K562 (cell line): ENCODE results near the gene ZBTB42. TPM values are rescaled to one million over a fixed set of nuclear protein-coding genes. Genes with fewer than 3 reads are reported as not detected.

Source experiments
- ATAC-seq: fragments of 200-7000 bp; cut with Tn5 transposase; 3 replicates; pipeline ENCODE4 v1.9.1; 2020; ENCODE audit warnings: moderate library complexity
- BruUV-seq: library from RNA; stranded (reverse); fragments of 400-500 nt; replicated peaks from 2 replicates; lab custom pipeline; 2021; lab: Mats Ljungman, UMichigan
- CTCF ChIA-PET: fragments of 300-600 bp; formaldehyde crosslinking; extraction: SDS; loops from one replicate; lab custom pipeline; 2021; ENCODE audit warnings: low intra/inter-chr PET ratio; lab: Yijun Ruan, JAX
- POLR2A ChIA-PET: fragments of 300-600, 350-650 bp; sonication (Branson Sonifier 250); formaldehyde crosslinking; extraction: SDS; loops from one replicate; lab custom pipeline; 2021; ENCODE audit warnings: antibody characterized with exemption, inconsistent platforms; lab: Yijun Ruan, JAX
- DNase-seq, 4 experiments: peaks; one replicate each; pipeline versions ENCODE4 v3.0.0 to v3.0.0-alpha.2; 2011 to 2018; ENCODE audit warnings: low spot score in 3 of 4, mixed read lengths in 3 of 4; ENCODE audit errors: extremely low read depth in 1 of 4
- FAIRE-seq: peaks from 2 replicates; lab custom pipeline; 2011; peaks lifted over from hg19 to GRCh38; lab: Jason Lieb, UNC
- H2AFZ ChIP-seq: 2 replicates; pipeline ENCODE4 v1.6.0; 2011; ENCODE audit warnings: low read depth, low read length, control low read depth, inconsistent platforms
- H3K27ac ChIP-seq: fragments of 200-600 bp; 3 replicates; pipeline ENCODE4 v1.8.0; 2011; ENCODE audit warnings: low read depth, mild to moderate bottlenecking, control low read depth, inconsistent platforms, low read length, moderate library complexity, mixed read lengths; ENCODE audit errors: extremely low read depth
- H3K27me3 ChIP-seq, 2 experiments: fragments of 300-600 bp in 1 of 2; 2 replicates in 1 of 2; 3 replicates in 1 of 2; pipeline versions ENCODE4 v1.6.0 to v1.8.0; 2011; ENCODE audit warnings: inconsistent platforms in 2 of 2, low read length in 2 of 2, mild to moderate bottlenecking in 1 of 2, mixed read lengths in 1 of 2, moderate library complexity in 1 of 2; ENCODE audit not compliant: control insufficient read depth in 2 of 2, insufficient read depth in 2 of 2
- H3K36me3 ChIP-seq: fragments of 300-600 bp; 3 replicates; pipeline ENCODE4 v1.8.0; 2011; ENCODE audit warnings: mild to moderate bottlenecking, low read length, inconsistent platforms; ENCODE audit not compliant: control insufficient read depth, insufficient read depth
- H3K4me1 ChIP-seq, 2 experiments: fragments of 200-600 bp in 1 of 2; replicated peaks in 1 of 2; 2 replicates in 1 of 2; 3 replicates in 1 of 2; pipeline versions ENCODE4 v1.5.1 to v1.8.0; 2011; ENCODE audit warnings: inconsistent platforms in 2 of 2, low read length in 2 of 2, mild to moderate bottlenecking in 1 of 2, mixed read lengths in 1 of 2, moderate library complexity in 1 of 2; ENCODE audit not compliant: control insufficient read depth in 2 of 2, insufficient read depth in 2 of 2
- H3K4me2 ChIP-seq: 2 replicates; pipeline ENCODE4 v1.6.1; 2011; ENCODE audit warnings: low read length, control low read depth, inconsistent platforms, mixed read lengths; ENCODE audit not compliant: insufficient read depth
- H3K4me3 ChIP-seq: fragments of 200-600 bp; sonication (generic), shearing (Covaris generic); 2 replicates; pipeline ENCODE4 v1.5.1; 2016; ENCODE audit warnings: control low read depth, inconsistent platforms
- H3K79me2 ChIP-seq: fragments of 200-600 bp; 3 replicates; pipeline ENCODE4 v1.8.0; 2011; ENCODE audit warnings: low read length, inconsistent platforms; ENCODE audit not compliant: control insufficient read depth, insufficient read depth
- H3K9ac ChIP-seq, 2 experiments: 2 replicates each; pipeline versions ENCODE4 v1.6.0 to v1.6.1; 2011; ENCODE audit warnings: low read depth in 2 of 2, low read length in 2 of 2, control low read depth in 1 of 2, inconsistent platforms in 1 of 2, mild to moderate bottlenecking in 1 of 2, mixed read lengths in 1 of 2; ENCODE audit not compliant: insufficient read depth in 1 of 2
- H3K9me1 ChIP-seq: one replicate; pipeline ENCODE4 v1.6.0; 2011; ENCODE audit warnings: inconsistent platforms, mild to moderate bottlenecking, low read length, moderate library complexity; ENCODE audit not compliant: control insufficient read depth, insufficient read depth
- H3K9me3 ChIP-seq: replicated peaks from 2 replicates; pipeline ENCODE4 v1.5.1; 2011; ENCODE audit warnings: low read depth, low read length, inconsistent platforms; ENCODE audit not compliant: control insufficient read depth, insufficient read depth
- H4K20me1 ChIP-seq: replicated peaks from 2 replicates; pipeline ENCODE4 v1.6.1; 2011; ENCODE audit warnings: low read length, inconsistent platforms, mixed read lengths; ENCODE audit not compliant: control insufficient read depth, insufficient read depth
- FUS ChIP-seq: fragments of 200-400 bp; formaldehyde crosslinking; optimal IDR thresholded peaks from 2 replicates; pipeline ENCODE3; 2017; ENCODE audit warnings: low read depth, low read length
- HDAC8 ChIP-seq: fragments of 450-650 bp; IDR thresholded peaks from 2 replicates; pipeline ENCODE4 v1.6.1; 2016; ENCODE audit warnings: mild to moderate bottlenecking, missing genetic modification characterization, moderate library complexity, missing compliant biosample characterization
- KAT8 ChIP-seq: fragments of 450-650 bp; IDR thresholded peaks from 2 replicates; pipeline ENCODE4 v1.6.1; 2016; ENCODE audit warnings: low read depth, mild to moderate bottlenecking
- NCOA2 ChIP-seq, 2 experiments: fragments of 450-650 bp; IDR thresholded peaks; 2 replicates each; pipeline ENCODE4 v1.6.1; 2018; ENCODE audit warnings: mild to moderate bottlenecking in 2 of 2, moderate library complexity in 1 of 2; ENCODE audit not compliant: partially characterized antibody in 2 of 2
- RBBP5 ChIP-seq: fragments of 200-600 bp; sonication (generic); IDR thresholded peaks from 2 replicates; pipeline ENCODE4 v1.6.1; 2012; ENCODE audit warnings: borderline replicate concordance, mild to moderate bottlenecking, low read length, control low read depth, inconsistent platforms; ENCODE audit not compliant: insufficient read depth, poor library complexity, severe bottlenecking
- SMARCE1 ChIP-seq: fragments of 450-650 bp; IDR thresholded peaks from 2 replicates; pipeline ENCODE4 v1.7.1; 2016; ENCODE audit warnings: mild to moderate bottlenecking
- ZFP1 ChIP-seq: fragments of 450-650 bp; formaldehyde crosslinking; IDR thresholded peaks from 2 replicates; pipeline ENCODE4 v1.4.0; 2020; ENCODE audit warnings: mild to moderate bottlenecking, mixed read lengths
- ZNF133 ChIP-seq: fragments of 250-450 bp; sonication (Bioruptor Pico); IDR thresholded peaks from 2 replicates; pipeline ENCODE4 v1.4.0; 2020; ENCODE audit warnings: mild to moderate bottlenecking
- WGBS: fragments of 100-300 bp; shearing (Covaris generic); methylation state at CpG from one replicate; pipeline ENCODE4 v1.1.6; 2016; ENCODE audit warnings: low coverage, mixed read lengths; ENCODE audit not compliant: insufficient coverage; ENCODE audit errors: missing lambda C conversion rate; 5-methylcytosine and 5-hydroxymethylcytosine counted together
- in situ Hi-C: fragments of 300-500 bp; cut with MboI; formaldehyde crosslinking; loops from 4 replicates; pipeline ENCODE4 v1.15.0; 2018; ENCODE audit warnings: inconsistent platforms, mixed read lengths
- intact Hi-C: fragments of 100-400 bp; cut with micrococcal nuclease; formaldehyde crosslinking; loops from 2 replicates; pipeline ENCODE4 v1.14.2; 2022
- polyA plus RNA-seq, 8 experiments: library from polyadenylated mRNA; depleted of rRNA in 4 of 8; stranded (reverse) in 5 of 8; unstranded in 3 of 8; fragments of >200 nt; fragmentation: Nextera tagmentation in 2 of 8; fragmentation: Illumina TruSeq in 1 of 8; extraction: Ambion mirVana in 2 of 8; extraction: Trizol in 1 of 8; gene quantifications; 2 replicates each; pipeline versions ENCODE4 v1.2.1 to v1.2.3, GENCODE V29; 2011 to 2014; ENCODE audit warnings: inconsistent platforms in 1 of 8, missing spikeins in 1 of 8
- total RNA-seq, 7 experiments: library from RNA; depleted of rRNA in 6 of 7; stranded (reverse); fragments of >200 nt in 6 of 7; fragmentation: Illumina TruSeq in 2 of 7; extraction: Trizol in 2 of 7; gene quantifications; 2 replicates each; pipeline versions ENCODE4 v1.2.1 to v1.2.3, GENCODE V29; 2011 to 2021; ENCODE audit warnings: low replicate concordance in 1 of 7
- TF ChIP-seq, protein P1 (sequence below): fragments of 450-650 bp; formaldehyde crosslinking; IDR thresholded peaks from 2 replicates; pipeline ENCODE4 v1.4.0; 2020; ENCODE audit warnings: mild to moderate bottlenecking
- TF ChIP-seq, protein P2 (sequence below): sonication (generic); formaldehyde crosslinking; IDR thresholded peaks from 2 replicates; pipeline ENCODE4 v1.8.0; 2022; ENCODE audit warnings: mild to moderate bottlenecking, missing genetic modification reagents, borderline replicate concordance
- TF ChIP-seq, protein P3 (sequence below), 2 experiments: IDR thresholded peaks; 2 replicates each; pipeline ENCODE4 v1.6.1; 2011; ENCODE audit warnings: borderline replicate concordance in 1 of 2, control low read depth in 1 of 2, low read depth in 1 of 2, low read length in 1 of 2, mild to moderate bottlenecking in 1 of 2, mixed read lengths in 1 of 2, moderate library complexity in 1 of 2; ENCODE audit not compliant: insufficient read depth in 1 of 2, insufficient read length in 1 of 2, poor library complexity in 1 of 2, severe bottlenecking in 1 of 2; ENCODE audit errors: extremely low read depth in 1 of 2
- TF ChIP-seq, protein P4 (sequence below): fragments of 250-450 bp; sonication (Bioruptor Pico); IDR thresholded peaks from 2 replicates; pipeline ENCODE4 v1.5.0; 2021; ENCODE audit warnings: mild to moderate bottlenecking, moderate library complexity

ZBTB42 gene
- total and polyA plus RNA-seq, 9 of the 15 experiments (the other 6 are each of a cell fraction or from before 2014, with no cell fraction given) = 0.03 to 8.5 (median 2.4) TPM

DNA sequence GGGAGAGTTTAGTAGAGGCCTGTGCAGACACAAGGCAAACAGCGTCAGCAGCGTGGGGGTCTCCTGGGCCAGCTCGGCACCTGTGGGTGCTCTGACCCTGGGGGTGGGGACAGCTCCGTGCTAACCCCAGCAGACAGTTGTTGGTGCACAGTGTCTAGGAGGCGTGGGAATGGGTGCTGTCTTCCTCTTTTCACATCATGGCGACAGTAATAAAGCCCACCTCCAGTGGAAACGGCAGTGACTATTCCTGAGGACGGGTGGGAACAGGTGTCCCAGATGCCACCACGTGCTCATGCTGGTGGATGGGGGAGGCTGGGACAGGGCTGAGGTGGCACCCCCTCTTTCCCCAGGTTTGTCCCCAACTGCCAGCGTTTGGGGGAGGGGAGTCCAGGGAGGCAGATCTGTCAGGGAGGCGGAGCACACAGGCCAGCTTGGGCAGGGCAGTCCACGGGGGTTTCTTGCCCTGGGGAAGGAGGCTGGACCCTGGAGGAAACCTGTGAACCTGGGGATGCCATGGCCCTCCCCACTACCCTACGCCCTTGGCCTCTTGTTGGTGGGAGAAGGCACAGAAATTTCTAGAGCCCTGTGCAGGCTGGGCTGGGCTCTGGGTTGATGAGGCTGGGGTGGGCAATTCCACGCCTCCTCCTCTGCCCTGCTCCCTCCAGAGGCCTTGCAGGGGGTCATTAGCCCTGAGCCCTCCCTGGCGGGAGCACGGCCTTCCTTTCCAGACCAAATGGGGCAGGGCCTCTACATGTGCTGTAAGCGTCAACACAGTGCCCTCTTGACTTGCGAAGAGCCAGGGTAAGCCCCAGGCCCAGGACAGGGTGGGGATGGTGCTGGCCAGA lies 3.8 kb downstream of the ZBTB42 start:
- BruUV-seq = no TSS peak
- H3K4me3 ChIP-seq = no peak overlapping the region
- H2AFZ ChIP-seq = peak overlapping the region; percentile 58; the same call in 1 of the 2 replicates
- DNase-seq = no peak
- H3K79me2 ChIP-seq = peaks cover 28% of the 10 kb centered on the region
- peak overlapping the region; percentile 35 to 85; a peak in 3 of 4 replicates for H3K9ac ChIP-seq
- POLR2A ChIA-PET = interaction anchor here (0.5 to 1.0 kb wide), 3 partner anchors 9 to 782 kb away, joined by 3 read pairs; no protein-coding TSS in a partner anchor
- in situ Hi-C loops = no loop called here
- no peaks in the 10 kb centered on the region for H3K9me3 ChIP-seq
- H3K27me3 ChIP-seq = no peaks in the 10 kb centered on the region
- 16% methylated on average over 9 of the region's 18 CpGs for WGBS
- H3K4me2 ChIP-seq = peak overlapping the region; percentile 63
- intact Hi-C loops = no loop called here
- no peak for FAIRE-seq
- peak overlapping the region; percentile 73 for H3K27ac ChIP-seq
- peaks cover 6% of the 10 kb centered on the region; the same call in 1 of the 3 replicates for H3K36me3 ChIP-seq
- CTCF ChIA-PET = no interaction called here
- ATAC-seq = peak; percentile 2; the same call in 2 of the 3 replicates
- no peaks in the 10 kb centered on the region for H3K9me1 ChIP-seq
- H3K4me1 ChIP-seq = peaks cover 36 to 69% of the 10 kb centered on the region in 2 experiments
- no peaks in the 10 kb centered on the region for H4K20me1 ChIP-seq
- TF ChIP-seq, protein P1, sequence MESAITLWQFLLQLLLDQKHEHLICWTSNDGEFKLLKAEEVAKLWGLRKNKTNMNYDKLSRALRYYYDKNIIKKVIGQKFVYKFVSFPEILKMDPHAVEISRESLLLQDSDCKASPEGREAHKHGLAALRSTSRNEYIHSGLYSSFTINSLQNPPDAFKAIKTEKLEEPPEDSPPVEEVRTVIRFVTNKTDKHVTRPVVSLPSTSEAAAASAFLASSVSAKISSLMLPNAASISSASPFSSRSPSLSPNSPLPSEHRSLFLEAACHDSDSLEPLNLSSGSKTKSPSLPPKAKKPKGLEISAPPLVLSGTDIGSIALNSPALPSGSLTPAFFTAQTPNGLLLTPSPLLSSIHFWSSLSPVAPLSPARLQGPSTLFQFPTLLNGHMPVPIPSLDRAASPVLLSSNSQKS (CRISPR knock-in tag) = no peak
- TF ChIP-seq KAT8 (no peak), HDAC8 (tag) (no peak), SMARCE1 (no peak), RBBP5 (peak; percentile 8), ZNF133 (CRISPR knock-in tag) (no peak), ZFP1 (no peak), NCOA2 (IDR thresholded peaks at IDR 0.05; ENCODE audit: partially characterized antibody in 2 of 2) (no peak), FUS (no peak)
- TF ChIP-seq, protein P2, sequence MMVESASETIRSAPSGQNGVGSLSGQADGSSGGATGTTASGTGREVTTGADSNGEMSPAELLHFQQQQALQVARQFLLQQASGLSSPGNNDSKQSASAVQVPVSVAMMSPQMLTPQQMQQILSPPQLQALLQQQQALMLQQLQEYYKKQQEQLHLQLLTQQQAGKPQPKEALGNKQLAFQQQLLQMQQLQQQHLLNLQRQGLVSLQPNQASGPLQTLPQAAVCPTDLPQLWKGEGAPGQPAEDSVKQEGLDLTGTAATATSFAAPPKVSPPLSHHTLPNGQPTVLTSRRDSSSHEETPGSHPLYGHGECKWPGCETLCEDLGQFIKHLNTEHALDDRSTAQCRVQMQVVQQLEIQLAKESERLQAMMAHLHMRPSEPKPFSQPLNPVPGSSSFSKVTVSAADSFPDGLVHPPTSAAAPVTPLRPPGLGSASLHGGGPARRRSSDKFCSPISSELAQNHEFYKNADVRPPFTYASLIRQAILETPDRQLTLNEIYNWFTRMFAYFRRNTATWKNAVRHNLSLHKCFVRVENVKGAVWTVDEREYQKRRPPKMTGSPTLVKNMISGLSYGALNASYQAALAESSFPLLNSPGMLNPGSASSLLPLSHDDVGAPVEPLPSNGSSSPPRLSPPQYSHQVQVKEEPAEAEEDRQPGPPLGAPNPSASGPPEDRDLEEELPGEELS (CRISPR knock-in tag) = no peak
- TF ChIP-seq, protein P3, sequence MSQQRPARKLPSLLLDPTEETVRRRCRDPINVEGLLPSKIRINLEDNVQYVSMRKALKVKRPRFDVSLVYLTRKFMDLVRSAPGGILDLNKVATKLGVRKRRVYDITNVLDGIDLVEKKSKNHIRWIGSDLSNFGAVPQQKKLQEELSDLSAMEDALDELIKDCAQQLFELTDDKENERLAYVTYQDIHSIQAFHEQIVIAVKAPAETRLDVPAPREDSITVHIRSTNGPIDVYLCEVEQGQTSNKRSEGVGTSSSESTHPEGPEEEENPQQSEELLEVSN (IDR thresholded peaks at IDR 0.05; ENCODE audit: borderline replicate concordance in 1 of 2, extremely low read depth in 1 of 2, insufficient read depth in 1 of 2, insufficient read length in 1 of 2, low read depth in 1 of 2, low read length in 1 of 2, poor library complexity in 1 of 2, severe bottlenecking in 1 of 2) = peak in 1 of 2 experiments; percentile 8
- TF ChIP-seq, protein P4, sequence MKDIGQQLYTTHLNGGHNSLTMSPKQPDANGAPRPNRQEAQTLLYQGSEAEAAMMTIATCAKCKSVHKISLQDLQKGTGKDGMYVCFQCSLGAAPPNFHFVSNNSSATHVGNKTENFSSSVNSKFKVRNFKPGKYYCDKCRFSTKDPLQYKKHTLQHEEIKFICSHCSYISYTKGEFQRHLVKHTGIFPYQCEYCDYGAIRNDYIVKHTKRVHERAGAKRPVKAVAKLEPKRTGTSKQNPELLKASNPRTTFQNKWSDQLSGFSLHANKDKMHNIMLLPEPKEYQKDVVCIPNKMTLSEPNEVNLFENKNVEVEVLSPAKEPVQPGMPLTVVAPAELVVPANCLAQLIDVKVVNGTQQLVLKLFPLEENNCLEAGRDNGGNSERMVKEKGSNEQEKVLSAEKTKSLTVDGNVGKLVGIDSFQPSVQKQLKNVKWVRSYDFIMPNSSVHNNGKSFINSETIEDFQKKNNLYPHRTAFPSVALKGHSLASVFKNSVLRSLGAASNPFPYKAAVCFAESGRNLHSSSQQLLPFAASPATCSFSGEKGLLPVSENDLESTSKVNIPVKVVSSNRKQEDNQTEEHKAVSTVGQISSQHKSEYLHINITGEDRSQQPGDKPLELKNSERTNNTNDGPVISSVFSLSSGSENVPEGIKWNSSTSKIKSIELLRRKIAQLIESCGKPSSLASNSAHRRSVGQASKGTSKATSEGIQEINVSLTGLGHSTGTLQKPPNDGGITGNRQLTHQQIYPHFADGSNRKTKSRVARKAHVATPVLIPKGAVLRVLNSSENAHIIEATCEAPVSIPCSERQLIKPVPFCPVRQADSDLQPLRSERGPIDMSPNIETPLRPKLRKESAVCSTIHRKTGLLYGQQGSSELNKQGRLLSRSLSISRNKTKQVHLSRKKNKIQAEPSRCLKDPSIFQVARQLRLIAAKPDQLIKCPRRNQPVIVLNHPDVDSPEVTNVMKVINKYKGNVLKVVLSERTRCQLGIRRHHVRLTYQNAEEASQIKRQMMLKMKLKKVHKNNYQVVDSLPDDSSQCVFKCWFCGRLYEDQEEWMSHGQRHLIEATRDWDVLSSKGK (CRISPR knock-in tag) = no peak
